Measurements from ENCODE around the gene NUAK2.
"Not testable (repeated sequence)": the region's sequence is repeated elsewhere in the genome, so short reads cannot be mapped to it uniquely, and the experiment has no call there.

Gene NUAK2

DNA sequence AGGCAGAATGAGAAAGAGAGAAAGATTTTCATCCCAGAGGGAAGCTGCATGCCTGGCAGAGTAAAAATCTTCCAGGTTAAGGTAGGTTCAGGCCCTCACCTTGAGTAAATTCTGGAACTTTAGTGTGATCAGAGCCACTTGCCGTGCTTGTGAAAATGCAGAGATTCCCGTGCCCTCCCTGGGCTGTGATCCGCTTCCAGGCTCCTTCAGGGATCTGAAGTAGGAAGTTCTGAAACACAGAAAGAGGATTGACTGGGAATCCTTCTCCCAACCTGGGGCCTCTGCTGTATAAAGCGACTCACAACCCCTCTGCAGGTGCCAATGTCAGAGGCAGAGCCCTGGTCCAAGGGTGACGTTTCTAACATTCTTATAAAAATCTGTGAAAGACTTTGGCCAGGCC lies 26.6 kb downstream of the NUAK2 start:
- no peak for DNase-seq

DNA sequence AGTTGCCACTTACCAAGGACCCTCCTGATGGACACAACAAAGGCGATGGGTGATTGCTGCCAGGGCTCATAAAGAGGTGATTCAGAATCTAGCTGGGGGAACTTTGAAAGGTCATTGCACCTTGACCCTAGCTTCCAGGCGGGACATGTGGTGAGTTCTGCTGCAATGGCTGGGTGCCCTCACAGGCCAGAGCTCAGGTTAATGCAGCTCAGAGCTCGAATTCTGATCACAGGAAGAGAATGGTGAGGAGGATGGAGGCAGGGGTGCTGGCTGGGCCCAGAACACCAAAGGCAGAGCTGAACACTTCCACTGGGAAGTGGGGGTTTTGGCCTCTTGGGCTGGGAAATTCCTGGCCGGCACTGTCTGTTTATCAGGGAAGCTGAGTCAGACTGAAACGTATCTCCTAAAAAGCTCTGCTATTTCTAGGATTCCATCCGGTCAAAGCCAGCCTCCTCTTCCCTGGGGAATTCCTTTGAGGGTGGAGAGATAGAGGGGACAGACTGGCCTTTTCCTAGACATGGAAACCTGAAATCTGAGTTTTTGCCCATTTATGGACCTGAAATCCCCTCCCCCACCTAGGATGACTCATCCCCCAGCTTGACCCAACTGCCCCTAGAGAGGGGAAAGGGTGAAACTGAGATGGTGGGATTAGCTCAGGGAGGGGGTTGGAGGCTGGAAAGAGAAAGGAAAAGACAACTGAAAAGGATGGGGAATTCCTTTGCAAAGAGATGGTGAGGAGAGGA lies 27.2 kb downstream of the NUAK2 start:
- DNase-seq, result no peak

DNA sequence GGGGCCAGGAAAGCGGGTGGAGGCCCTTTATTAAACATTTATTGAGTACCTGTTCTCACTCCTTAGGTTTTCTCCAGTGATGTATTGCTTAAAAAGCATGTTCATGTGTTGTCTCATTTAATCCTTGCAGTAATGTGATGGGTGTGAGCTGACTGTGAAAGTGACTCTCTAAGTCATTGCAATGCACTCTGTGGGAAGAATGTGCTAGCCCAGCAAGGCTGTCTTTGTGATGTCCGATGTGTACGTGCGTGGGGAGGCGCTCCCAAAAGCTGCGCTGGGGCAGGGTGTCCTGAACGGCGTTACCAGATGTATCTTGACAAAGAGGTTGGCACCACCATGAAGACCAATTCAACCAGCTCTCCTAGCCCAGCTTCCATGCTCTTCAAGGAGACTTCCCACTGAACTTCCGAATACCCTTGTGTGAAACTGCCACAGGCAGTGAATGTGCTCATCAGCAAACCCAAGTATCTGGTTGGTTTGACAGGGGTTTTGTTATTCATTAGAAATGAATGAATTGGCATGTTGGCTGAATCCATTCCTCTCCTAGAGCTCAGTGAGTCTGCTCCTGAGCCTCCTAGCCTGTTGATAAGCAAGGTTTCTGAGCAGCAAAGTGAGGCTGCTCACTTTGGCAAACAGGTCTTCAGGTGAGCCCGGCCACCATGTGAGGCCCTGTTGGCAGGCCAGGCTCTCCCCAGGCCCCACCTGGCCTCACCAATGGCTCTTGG lies 28.0 kb downstream of the NUAK2 start:
- DNase-seq, result no peak

DNA sequence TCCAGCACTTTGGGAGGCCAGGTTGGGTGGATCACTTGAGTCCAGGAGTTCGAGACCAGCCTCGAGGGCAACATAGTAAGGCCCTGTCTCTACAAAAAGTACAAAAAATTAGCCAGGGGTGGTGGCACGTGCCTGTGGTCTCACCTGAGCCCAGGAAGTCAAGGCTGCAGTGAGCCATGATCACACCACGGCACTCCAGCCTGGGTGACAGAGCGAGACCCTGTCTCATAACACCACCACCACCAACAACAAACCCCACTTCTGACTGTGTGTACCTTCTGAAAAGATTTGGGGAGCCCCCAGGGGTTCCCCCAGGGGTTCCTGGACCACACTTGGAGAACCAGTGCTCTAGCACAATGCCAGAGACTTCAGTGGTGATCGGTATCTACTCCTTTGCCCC lies 29.9 kb downstream of the NUAK2 start:
- no peak for DNase-seq

DNA sequence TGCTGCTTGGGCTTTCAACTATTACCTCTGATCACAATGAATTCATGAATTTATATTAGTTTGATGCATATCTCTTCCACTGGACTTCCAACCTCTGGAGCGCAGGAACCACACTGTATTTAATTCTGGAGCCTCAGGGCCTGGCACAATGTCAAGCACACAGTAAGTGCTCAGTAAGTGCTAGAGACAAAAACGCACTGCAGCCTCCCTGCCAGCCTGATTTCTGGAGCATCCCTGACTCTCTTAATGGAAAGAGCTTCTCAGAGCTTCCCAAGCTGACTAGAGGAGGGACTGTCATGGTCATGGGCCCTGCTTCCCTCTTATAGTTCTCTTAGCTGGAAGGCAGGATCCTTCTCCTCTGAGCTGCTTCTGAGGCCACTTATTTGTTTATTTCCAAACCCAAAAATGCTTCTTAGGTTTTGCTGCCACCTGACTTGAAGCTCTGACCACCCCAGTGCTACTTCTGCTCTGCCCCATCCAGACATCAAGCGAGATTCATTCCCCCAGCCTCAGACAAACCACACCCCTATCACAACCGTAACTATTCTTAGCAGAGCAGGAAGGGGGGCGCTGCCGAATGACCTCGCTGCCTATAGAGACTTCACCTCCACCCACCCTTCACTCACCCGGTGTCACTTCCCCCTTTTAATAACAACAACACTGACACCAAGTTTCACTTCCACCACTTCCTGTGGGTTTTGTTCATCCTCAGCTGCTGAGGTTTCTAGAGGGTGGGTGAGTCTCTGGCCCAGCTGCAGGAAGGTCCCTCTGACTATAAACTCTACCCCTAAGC lies 33.6 kb downstream of the NUAK2 start:
- DNase-seq, result peak; percentile 75

DNA sequence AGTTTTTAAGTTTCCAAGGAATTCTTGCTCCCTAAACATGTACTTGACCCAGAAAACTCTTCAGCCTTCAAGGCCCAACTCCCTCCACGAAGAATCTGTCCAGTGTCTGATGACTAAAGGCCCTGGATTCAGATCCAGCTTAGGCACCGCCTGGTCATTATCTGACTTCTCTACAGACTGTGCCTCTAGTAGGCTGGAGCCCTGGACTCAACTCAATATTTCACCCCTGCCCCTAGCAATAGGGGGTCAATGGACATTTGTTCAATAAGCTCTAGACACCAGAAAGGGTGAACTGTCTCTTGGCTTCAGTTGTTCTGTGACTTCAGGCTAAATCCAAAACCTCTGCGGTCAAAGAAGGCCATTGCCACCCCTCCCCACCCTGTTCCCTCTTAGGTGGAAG lies 34.5 kb downstream of the NUAK2 start:
- no peak for DNase-seq

DNA sequence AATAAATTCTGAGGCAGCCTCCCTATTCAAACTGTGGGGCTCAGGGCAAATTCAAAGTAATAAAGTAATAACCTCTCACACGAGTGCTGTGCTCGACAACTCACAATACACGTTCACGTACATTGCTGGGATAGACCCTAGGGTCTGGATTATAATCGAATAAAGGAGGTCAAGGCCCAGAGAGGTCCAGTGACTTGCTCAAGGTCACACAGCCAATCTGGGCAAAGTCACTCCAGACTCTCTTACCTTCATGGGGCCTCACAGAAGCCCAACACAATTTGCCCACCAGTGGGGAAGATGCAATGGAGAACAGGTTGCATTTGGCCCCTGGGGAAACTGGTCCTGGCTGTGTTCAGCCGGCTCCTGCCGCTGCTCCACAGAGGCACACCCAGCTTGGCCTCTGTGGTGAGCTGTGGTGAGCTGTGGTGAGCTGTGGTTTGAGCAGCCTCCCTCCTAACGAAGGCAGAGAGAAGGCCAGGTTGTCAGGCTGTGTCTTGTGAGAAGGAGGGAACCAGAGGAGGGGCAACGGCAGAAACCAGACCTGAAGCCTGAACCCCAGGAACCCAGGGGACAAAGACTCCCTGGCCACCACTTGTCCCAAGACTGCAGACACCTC lies 35.1 kb downstream of the NUAK2 start:
- DNase-seq, result peak; percentile 45

DNA sequence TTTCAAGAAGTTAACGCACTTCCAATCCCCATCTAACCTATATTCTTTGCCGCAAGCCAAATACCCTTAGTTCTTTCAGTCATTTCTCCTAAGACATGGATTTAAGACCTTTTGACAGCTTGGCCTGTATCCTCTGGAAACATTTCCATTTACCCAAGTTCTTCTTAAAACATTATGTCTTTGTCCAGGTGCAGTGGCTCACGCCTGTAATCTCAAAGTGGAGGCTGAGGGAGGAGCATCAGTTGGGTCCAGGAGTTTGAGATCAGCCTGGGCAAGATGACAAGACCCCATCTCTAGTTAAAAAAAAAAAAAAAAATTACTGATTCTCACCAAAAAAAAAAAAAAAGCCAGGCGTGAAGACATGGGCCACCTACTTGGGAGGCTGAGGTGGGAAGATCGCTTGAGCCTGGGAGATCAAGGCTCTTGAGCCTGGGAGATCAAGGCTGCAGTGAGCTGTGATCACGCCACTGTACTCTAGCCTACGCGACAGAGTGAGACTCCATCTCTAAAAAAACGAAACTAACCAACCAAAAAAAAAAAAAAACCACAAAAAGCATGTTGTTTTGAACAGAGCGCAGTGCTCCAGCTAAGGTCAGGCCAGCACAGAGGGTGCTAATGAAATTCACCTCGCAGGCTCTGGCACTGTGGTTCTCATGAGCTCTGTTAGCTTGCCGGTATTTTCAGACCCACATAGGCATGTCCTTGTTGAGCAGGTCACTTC lies 36.0 kb downstream of the NUAK2 start:
- DNase-seq, result peak; percentile 53

DNA sequence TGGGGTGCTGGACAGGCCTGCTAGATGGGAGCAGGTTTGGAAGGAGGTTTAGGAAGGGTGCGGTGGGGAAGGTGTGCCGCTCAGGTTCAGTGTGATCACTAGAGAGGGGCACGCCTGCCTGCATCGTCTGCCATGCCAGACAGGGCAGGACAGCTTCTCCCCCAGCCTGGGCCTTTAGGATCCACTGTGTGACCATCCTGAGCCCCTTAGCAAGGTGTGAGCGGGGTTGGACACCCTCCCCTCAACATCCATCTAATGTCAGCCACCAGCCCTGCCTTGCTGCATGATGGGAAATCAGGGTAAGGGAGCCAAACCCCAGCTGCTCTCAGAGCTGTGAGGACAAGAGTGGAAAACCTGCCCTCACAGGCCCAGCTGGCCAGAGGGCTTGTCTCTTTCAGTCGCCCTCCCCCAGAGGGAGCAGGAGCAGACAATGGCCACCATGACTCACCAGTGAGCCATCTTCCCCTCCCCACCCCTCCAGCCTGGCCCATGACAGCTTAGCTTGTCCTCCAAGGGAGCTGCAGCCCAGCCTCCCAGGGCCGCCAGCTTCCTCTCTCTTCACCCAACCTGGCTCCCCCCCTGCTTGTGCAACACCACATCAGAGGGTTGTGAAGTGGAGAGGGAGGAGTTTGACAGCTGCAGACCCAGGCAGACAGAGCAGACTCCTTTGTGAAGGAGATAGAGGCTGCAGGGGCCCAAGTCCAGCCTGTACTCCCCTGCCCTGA lies 37.0 kb downstream of the NUAK2 start:
- DNase-seq, result peak; percentile 88

DNA sequence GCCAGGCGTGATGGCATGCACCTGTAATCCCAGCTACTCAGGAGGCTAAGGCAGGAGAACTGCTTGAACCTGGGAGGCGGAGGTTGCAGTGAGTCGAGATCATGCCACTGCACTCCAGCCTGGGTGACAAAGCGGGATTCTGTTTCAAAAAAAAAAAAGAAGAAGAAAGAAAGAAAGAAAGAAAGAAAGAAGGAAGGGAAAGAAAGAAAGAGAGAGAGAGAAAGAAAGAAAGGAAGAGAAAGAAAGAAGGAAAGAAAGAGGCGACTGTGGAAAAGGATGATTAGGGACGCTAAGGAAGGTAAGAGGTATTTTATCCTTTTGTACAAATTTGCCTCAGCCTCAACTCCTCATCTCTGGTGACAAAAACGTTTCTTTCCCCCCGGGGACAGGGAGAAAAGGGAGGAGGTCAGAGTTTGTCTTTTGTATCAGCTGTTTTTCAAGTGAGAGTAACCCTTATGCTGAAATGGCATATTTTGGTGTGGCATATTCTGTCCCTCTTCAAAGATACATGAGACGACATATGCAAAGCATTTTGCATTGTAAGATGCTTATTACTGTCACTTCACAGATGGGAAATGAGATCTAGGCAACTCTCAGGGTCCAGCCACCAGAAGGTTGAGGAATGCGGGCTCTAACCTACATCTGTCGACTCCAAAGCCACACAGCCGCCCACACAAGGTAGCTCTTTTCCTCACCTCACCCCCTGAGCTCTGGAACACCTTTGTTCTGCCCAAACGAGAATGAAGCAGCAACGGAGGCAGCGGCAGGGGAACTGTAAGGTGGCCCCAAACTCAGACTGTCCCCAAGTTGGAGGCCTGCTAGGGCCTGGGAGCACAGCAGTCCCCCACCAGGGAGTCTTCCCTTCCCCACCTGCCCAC lies 38.0 kb downstream of the NUAK2 start:
- DNase-seq, result no peak

DNA sequence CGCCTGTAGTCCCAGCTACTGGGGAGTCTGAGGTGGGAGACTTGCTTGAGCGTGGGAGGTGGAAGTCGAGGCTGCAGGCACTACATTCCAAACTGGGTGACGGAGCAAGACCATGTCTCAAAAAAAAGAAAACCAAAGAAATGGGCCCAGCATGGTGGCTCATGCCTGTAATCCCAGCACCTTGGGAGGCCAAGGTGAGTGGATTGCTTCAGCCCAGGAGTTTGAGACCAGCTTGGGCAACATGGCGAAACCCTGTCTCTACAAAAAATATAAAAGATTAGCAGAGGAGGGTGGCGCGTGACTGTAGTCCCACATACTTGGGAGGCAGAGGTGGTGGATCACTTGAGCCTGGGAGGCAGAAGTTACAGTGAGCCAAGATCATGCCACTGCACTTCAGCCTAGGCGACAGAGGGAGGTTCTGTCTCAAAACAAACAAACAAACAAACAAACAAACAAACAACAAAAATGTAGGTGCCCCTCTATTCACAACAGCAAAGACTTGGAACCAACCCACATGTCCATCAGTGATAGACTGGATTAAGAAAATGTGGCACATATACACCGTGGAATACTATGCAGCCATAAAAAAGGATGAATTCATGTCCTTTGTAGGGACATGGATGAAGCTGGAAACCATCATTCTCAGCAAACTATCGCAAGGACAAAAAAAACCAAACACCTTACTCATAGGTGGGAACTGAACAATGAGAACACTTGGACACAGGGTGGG lies 40.7 kb downstream of the NUAK2 start:
- DNase-seq, result not testable (repeated sequence)

DNA sequence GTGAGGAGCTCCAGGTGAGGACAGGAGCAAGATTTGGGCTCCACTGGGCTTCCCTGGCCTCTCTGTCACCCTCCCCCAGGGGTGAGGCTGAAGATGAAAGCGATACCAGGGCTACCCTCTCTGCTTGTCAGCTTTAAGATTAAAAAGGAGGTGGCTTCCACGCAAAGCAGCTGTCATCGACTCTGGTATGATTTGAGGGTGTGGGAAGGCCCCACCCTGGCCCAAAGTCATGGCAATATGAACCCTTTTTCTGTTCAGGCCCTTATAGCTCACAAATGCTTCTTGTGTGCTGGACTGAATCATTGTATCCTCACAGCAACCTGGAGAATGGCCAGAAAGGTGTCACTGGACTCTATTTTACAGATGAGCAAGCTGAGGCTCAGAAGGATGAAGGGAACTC lies 41.6 kb downstream of the NUAK2 start:
- DNase-seq, result no peak

DNA sequence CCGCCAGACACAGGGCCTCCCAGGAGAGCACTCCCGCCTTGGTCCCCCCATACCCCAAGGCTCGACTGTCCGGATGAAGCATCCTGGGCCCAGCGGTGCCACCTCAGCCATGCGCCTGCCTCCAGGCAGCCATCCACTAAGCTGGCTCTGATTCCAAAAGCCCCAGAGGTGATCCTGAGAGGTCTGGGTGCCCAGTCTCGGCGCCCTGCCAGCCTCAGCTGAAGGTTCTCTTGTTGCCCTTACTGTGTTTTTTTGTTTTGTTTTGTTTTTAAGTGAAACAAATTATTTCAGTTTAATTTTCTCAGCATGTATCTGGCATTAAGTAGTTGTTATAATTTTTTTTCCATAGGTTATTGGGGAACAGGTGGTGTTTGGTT lies 44.9 kb downstream of the NUAK2 start:
- no peak for DNase-seq

DNA sequence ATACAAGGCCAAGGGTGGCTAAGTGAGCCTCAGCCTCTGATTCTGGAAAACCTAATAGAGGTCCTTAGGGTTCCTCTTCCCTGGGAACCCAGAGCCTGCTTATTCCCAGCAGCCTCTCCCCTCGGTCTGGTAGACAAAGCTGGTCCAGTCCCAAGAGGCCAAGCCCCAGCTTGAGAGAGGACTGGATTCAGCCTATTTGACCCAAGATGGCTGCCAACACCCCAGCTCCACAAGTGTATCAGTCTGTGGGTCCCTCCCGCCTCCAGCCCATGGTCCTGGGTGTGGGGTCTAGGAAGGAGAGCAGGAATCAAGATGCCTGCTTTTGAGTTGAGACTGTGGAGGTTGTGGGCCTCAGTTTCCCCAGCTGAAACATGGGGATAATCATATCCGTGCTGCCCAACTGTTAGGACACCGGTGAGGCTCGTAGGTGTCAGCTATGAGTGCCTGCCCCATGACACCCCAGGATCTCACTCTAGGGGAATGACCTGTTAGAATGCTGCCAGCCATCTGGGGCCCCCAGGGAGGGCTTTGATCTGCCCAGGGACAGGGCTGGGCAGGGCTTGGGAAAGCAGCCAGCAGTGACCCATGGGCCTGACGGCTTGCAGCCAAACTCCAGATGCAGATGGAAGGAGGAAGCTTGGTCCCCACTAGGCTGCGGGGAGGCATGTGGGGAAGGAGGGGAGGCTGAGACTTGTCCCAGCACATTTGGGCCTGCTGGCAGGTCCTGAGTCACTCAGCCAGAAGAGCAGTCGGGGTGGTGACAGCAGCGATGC lies 45.4 kb downstream of the NUAK2 start:
- no peak for DNase-seq

DNA sequence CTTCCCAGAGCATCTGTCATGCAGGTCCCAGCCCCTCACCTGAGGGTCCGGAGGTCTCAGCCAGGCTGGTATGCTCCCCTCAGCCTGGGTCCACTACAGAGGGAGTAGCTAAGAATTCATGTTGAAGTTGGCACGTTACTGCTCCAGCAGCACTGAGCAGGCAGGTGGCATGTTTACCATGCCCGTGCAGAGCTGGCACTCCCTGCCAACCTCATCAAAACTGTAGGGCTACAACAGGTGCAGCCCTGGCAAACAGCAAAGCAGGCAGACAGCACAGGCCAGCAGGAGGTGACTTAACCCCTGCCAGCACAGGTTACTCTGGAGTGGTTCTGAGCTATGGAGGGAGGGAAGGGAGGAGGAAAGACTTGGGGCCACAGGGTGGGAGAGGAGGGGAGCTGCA lies 46.4 kb downstream of the NUAK2 start:
- peak; percentile 23 for DNase-seq

DNA sequence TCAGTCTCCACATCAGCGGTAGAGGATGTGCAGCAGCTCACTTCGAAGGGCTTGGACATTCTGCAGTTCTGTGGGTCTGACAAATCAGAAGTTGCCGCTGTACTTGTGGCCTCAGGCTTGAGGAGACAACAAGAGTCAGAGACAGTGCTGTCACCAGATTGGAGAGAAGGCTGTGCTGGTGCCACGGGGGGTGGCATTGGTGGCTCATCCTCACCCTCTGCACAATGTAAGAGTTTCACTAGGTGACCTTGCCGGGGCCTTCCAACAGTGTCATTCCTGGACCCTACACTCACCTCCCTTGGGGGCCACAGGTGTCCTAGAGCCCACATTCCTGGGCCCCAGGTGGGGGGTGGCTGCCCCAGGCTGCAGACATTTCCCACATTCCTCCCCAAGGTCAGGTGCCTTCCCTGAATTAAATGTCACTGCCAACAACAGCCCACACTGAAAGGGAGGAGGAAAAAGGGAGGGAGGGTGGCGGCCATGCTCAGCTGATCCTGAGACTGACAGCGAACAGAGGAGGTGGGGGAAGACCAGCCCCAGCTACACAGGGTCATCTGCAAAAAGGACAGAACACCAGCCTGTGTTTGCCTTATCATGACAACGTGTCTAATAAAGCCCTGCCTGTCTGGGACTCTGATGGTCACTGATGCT lies 47.4 kb downstream of the NUAK2 start:
- DNase-seq, result no peak

DNA sequence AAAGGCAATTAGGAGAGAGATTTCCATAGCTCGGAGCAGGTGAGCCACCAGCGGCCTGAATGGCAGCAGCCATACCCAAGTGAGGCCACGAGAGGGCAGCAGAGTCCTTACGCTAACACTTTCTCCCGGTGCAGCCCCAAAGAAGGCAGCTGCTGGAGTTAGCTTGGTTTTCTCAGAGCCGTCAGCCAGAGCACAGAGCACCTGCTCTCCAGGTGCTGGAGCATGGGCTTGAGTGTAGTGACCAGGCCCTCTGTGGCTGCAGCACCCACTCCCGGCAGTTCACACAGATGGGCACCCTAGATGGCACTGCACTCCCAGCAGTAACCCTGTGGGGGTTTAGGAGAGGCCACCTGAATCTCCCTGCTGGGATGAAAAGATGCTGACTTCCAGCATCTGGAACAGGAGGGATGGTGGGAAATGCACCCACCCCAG lies 48.0 kb downstream of the NUAK2 start:
- peak; percentile 83 for DNase-seq

DNA sequence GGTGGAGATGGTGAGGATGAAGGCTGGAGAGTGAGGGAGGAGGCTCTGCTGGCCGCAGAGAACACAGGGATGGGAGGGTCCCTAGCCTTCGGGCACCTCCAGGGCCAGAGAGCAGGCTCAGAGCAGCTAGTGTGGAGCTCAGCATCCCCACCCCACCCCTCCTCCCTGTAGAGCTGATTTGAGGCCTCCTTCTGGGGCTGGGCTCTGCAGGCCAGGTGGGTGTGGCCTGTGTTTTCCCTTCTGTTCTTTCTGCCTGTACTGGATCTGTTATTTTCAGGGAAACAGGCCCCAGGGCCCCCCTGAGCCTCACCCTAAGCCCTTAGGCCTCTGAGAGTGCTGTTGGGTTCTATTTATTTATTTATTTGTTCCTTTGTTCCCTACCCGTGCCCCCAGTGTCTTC lies 49.0 kb downstream of the NUAK2 start:
- DNase-seq, result no peak

DNA sequence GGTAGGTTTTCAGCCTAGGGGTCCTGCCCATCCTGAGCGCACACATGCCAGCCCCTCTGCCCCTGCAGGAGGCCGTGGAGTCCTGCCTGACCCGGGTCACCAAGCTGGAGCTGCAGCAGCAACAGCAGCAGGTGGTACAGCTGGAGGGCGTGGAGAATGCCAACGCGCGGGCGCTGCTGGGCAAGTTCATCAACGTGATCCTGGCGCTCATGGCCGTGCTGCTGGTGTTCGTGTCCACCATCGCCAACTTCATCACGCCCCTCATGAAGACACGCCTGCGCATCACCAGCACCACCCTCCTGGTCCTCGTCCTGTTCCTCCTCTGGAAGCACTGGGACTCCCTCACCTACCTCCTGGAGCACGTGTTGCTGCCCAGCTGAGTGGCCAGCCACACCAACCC lies 49.8 kb downstream of the NUAK2 start:
- no peak for DNase-seq

Data from effector CD4-positive, alpha-beta T cell (primary cell).